GM21423 (cell line): ENCODE measurements around the gene RDH13.

Experiments used
- ATAC-seq: cut with Tn5 transposase; IDR thresholded peaks from one replicate; pipeline ENCODE4 v1.9.1; 2021; ENCODE audit warnings: mild to moderate bottlenecking, moderate library complexity; ENCODE audit not compliant: unreplicated experiment

RDH13 gene

DNA sequence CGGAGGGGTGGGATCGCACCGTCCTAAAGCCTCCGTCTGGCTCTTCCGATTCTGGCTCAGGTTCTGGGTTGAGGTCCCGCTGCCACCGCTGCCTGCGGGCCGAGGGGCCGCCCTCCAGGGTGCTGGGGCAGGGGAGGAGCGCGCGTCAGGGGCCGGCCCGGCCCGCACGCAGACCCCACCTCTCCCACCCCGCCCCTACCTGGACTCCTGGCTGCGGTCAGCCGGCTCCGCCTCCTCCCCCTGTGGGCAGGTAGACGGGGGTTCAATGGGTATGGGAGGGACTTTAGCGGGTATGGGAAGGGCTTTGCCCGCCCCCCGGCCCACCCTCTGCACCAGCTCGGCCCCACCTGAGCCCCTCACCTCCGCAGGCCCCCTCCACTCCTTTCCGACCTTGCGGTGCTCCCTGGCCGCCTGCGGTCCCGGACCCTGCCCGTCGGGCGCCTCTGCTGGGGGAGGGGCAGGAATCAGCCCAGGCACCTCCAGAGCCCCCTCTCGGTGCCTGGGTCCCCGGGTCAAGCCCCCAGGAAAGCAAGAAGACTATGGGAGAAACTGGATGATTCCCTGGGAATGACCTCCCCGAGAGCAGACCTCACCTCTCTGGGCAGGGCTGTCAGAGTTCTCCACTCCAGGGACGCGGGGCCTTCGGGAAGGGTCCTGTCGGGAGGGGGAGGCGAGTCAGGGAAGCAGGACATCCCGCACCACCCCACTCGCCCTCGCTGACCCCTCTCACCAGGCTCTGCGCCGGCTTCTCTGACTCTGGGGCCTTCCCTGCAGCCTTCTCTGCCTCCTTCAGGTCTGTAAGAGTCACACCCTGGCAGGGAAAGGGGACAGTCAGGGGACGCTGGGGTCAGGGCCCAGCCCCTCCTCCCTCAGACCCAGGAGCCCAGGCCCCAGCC lies 29.7 kb upstream of the RDH13 start:
- ATAC-seq: no peak

DNA sequence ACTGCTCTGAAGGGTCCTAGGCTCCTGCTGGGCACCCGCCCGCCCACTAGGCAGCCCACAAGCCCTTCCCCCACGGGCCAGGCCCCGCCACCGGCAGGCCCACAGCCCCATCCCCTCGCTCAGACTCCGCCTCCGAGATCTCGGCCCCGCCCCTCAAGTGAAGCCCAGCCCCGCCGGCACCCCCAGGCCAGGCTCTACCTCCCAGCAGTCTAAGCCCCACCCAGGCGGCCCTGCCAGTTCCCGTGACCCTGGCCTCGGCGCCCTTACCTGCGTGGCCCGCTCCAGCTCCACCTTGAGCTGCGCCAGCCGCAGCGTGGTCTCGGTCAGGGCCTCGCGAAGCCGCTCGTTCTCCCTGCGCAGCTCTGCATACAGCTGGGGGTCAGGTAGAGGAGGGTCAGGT lies 29.0 kb upstream of the RDH13 start:
- no peak for ATAC-seq

DNA sequence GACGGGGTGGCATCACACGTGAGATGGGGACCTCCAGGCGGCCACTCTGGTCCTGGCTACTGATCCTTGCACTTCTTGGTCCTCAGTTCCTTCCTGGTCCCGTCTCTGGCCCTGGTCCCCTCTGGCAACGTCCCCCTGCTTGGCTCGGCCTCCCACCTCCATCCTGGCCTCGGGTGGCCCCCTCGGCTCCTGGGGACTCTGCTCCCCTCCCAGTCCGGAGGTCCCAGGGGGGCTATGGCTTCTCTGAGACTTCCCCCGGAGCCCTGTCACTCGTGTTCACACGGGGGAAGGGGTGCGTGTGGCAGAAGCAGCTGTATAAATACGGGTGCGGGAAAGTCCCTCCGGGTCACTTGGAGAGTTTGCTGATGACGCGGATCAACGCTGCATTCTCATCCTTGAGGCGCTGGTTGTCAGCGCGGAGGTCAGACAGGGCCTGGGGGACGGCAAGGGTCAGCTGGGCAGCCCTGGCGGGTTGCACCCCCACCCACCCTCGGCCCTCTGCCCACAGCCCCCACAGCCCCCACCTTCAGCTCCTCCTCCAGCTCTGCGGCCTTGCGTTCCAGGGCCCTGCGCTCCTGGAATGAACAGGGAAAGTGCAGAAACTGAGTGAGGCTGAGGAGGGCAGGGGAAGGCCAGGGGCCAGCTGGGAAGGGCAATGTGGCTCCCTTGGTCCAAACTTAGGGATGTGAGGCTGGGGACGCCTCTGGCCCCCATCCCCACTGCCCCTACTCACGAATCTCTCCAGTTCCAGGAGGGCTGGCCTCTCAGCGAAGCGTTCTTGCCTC lies 28.4 kb upstream of the RDH13 start:
- ATAC-seq: no peak

DNA sequence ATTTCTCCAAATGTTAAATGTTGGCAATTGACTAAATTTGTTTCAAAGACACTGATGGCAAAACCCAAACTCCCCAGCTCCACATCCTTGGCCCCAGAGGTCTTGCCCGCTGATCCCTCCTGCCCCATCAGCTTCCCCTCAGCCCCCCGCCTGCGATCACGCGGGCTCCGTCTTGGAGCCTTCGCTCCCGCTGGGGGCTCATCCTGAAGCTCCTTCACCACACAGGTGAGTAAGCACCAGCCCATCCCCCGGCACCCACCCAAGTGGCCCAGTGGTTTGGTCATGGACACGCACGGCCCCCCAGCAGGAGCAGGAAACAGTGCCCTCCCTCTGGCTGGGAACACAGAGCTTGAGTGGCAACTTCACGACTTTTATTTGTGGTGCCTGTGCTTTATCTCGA lies 27.6 kb upstream of the RDH13 start:
- no peak for ATAC-seq

DNA sequence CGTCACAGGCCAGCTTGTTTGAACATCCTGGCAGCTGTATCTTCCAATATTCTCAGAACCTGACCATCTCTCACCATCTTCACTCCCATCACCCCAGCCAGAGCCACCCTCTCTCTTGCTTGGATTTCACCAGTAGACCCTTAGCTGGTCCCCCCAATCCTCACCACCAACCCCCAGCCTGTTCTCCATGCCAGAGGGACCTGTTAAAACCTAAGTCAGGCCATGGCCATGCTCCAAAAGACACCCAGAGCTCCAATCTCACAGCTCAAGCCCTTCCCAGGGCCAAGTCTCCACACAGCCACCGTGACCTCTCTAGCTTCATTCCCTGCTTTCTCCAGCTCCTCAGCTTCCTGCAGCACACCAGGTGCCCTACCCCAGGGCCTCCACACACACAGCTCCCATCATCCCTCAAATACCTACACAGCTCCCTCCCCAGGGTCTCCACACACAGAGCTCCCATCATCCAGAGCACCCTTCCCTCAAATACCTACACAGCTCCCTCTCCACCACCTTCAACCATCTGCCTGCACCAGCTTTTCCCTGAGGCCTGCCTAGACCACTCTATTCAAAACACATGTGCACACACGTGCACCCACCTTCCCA lies 26.5 kb upstream of the RDH13 start:
- no peak for ATAC-seq

DNA sequence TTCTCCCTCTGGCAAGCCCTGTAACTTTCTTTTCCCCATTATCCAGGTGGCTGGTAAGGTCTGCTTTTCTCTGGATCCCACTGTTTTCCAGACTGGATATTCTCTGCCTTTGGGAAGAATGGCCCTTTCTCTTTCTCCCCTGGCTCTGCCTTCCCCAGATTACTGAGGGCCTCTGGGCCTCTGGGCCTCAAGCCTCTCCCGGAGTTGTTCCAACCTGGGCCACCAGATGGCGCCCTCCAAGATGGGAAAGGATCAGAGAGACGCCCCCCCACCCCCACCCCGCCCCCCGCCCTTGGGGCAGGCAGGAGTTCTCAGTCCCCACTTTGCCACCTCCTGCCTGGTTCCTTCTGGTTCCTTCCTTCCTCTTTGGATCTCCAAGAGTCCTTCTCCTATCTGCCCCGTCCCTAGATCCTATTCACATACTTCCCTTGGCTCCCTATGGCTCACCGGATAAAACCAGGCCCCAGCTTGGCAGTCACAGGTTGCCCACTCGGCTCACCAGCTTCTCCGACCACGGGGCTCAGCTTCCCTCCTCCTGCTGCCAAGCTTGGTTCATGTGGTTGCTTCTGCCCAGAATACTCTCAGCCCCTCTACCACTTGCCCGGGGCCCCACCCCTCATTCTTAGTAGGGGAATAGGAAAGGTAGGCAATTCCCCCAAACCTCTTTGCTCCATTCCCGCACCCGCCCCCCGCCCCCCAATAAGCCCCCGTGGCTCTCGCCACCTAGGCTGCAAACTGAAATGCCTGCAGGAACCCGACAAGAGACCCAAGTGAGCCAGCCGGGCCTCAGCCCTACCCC lies 25.8 kb upstream of the RDH13 start:
- no peak for ATAC-seq

DNA sequence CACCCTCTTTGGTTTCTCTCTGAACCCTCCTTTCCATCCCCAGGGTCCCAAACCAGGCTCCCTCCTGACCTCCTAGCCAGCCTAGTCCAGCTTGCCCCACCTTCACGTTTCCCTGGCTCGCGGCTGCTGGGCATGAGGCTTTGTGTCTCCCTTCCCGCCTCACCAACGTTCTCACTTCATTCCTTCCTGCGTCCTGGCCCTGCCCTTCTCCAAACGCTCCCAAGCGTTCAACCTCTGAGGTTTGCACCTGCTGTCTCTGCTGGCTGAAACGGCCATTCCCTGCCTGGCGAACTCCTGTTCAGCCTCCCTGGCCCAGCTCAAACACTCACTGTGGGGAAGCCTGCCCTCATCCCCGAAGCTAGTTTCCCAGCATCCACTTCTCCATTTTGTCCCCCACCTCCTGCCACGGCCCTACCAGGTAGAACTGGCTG lies 25.1 kb upstream of the RDH13 start:
- ATAC-seq: no peak

DNA sequence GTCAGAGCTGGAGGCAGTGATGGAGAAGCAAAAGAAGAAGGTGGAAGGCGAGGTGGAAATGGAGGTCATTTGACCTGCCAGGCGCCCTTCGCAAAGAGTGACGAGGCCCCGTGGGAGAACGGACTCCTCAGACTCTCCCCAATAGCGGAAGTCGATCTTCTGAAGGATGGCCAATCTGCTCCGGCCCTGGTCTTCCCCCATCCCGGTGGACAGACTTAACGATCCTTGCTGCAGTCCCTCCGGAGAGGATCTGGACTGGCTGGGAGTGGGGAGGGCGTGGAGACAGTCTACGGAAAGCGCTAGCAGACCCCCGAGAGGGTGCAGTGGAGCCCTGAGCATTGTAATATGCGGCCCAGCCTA lies 24.6 kb upstream of the RDH13 start:
- no peak for ATAC-seq

DNA sequence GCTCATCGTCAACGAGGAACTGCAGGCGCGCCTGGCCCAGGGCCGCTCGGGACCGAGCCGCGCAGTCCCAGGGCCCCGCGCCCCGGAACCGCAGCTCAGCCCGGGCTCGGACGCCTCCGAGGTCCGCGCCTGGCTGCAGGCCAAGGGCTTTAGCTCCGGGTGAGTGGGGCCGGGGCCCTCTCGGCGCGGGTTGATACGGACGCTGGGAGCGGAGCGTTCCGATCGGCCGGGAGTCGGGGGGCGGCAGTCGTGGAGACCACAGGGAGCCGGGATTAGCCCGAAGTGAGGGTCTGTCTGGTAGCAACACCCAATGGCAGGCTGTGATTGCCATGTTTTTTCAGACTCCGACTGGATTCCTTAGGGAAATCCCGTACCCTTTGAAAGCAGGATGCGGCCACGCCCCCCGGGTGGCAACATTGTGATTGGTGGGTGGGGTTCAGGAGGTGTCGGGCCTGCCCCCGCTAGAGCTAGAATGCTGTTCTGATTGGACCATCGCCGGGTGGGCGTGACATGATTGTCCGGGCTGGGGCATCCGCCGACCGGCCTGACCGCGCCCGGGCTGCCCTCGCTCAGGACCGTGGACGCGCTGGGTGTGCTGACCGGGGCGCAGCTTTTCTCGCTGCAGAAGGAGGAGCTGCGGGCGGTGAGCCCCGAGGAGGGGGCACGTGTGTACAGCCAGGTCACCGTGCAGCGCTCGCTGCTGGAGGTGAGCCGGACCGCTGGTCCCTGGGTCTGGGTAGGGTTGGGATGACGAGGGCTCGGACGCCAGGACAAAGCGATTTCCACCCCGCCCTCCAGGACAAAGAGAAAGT lies 24.0 kb upstream of the RDH13 start:
- ATAC-seq: no peak

DNA sequence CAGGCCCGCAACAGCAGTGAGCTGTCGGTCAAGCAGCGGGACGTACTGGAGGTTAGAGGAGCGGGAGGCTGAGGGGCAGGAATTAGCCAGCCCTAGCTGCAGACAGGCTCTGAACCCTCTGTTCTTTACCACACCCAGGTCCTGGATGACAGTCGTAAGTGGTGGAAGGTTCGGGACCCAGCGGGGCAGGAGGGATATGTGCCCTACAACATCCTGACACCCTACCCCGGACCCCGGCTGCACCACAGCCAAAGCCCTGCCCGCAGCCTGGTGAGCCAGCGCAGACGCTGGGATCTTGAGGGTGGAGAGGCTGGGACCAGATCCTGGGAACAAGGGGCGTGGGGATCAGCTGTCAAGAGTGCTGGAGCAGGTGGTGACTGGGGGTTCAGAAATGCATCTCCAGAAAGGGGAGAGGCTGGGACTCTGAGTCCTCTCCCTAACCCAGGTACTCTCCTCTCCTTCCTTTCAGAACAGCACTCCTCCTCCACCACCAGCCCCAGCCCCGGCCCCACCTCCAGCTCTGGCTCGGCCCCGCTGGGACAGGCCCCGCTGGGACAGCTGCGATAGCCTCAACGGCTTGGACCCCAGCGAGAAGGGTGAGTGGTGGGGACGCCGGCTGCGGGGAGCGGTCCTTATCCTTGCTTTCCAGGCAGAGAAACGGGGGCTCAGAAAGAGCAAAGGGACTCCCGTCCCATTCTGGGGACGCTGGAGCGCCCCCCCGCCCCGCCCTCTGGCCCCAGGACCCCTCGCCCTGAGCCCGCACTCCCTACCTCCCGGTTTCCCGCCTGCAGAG lies 23.2 kb upstream of the RDH13 start:
- no peak for ATAC-seq

DNA sequence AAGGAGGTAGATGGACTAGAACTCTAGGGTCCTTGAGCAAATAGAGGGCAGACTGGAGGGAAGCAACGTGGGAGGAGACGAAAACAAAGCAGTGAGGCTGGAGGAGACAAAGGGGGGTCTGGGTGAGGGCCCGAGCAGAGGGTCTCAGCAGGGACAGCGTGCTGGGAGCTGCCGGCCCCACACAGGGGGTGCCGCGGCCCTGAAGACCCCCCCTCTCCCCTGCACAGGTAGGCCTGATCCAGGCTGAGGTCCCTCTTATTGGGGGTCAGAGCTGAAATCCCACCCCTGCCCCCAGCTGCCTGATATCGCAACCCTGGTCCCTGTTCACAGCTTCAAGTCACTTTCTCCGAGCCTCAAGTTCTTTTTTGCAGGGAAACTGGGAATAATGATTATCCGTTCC lies 21.5 kb upstream of the RDH13 start:
- no peak for ATAC-seq

DNA sequence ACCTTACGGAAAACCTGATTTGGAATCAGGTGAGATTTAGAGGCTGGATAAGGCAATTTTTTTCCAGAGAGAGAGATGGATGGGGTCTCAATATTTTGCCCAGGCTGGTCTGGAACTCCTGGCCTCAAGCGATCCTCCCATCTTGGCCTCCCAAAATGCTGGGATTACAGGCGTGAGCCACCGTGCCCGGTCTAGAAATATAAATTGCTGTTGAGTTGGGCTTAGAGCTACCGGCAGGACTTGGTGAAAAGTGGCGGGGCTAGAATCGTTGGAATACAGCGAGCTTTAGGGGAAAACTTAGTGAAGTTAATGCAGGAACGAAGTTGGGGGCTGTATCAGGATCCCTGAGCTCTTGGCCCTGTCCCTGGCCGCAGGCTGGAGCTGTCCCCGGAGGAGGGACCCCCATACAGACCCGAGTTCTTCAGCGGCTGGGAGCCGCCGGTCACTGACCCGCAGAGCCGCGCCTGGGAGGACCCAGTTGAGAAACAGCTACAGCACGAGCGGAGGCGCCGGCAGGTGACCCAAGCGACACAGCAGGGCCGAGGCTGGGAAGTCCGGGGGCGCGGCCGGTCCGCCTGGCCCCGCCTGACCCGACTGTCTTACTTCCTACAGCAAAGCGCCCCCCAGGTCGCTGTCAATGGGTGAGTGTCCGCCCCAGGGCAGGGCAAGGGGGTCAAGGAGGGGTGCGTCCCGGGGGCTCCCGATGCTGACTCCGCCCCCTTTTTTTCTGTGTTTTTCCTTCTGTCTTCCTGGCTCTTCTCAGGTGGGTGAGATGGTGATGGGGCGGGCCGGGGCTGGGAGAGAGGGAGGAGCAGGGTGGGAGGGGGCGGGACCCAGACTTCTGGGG lies 20.3 kb upstream of the RDH13 start:
- no peak for ATAC-seq

DNA sequence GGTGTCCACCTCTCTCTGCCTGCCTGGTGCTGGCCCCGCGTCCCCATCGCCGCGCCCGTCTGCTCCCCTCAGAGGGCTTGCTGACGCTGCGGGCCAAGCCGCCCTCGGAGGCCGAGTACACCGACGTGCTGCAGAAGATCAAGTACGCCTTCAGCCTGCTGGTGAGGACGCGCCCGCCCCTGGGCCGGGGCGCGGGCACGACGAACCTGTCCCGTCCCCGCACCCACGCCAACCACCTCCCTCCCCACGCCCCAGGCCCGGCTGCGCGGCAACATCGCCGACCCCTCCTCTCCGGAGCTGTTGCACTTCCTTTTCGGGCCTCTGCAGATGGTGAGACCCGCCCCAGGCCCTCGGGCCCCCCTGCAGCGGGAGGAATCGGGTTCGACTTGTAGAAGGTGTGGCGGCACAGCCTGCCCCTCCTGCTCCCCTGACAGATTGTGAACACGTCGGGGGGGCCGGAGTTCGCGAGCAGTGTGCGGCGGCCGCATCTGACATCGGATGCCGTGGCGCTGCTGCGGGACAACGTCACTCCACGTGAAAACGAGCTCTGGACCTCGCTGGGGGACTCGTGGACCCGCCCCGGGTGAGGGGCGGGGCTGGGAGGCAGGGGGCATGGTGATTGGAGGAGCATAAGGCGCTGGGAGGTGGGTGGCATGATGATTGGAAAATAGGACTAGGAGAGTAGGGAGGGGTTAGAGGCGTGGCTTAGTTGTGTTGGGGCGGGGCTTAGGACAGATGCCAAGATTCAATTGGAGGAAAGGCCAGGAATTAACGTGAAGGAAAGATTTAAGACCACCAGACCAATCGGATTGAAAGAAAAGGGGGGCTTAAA lies 19.3 kb upstream of the RDH13 start:
- no peak for ATAC-seq

DNA sequence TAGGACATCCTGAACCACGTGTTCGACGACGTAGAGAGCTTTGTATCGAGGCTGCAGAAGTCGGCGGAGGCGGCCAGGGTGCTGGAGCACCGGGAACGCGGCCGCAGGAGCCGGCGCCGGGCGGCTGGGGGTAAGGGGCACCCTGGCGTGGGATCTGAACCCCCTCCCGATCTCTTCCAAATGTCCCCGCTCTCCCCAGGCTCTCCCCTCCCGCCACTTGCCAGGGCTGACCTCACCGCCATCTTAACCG lies 18.7 kb upstream of the RDH13 start:
- no peak for ATAC-seq

DNA sequence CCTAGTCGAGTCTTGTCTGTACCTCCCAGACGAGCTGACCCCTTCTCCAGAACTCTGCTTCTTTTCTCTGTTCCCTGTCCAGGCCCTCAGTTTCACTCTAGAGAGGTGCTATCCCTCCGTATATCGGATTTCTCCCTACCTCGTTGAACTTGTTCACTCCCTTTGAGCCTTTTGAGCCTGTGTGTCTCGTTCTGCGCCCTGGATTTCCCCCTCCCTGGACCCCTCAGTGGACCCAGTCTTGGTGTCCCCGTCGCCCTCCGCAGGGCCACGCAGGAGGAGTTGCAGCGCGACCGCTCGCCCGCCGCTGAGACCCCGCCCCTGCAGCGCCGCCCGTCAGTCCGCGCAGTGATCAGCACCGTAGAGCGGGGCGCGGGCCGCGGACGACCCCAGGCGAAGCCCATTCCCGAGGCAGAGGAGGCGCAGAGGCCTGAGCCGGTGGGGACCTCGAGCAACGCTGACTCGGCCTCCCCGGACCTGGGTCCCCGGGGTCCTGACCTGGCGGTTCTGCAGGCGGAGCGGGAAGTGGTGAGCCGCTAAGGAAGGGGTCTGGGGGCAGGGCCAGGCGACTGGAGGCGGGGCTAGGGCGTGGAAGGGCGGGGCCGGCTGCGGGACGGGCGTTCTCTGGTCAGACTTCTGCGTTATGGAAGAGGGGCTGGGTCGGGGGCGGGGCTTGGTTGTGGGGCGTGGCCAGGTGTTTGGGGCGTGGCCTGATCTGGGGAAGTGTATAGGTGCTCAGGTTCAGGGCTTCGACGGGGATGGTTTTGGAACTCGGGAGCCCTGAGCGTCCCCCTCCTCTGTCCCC lies 18.2 kb upstream of the RDH13 start:
- ATAC-seq: peak; percentile 62

DNA sequence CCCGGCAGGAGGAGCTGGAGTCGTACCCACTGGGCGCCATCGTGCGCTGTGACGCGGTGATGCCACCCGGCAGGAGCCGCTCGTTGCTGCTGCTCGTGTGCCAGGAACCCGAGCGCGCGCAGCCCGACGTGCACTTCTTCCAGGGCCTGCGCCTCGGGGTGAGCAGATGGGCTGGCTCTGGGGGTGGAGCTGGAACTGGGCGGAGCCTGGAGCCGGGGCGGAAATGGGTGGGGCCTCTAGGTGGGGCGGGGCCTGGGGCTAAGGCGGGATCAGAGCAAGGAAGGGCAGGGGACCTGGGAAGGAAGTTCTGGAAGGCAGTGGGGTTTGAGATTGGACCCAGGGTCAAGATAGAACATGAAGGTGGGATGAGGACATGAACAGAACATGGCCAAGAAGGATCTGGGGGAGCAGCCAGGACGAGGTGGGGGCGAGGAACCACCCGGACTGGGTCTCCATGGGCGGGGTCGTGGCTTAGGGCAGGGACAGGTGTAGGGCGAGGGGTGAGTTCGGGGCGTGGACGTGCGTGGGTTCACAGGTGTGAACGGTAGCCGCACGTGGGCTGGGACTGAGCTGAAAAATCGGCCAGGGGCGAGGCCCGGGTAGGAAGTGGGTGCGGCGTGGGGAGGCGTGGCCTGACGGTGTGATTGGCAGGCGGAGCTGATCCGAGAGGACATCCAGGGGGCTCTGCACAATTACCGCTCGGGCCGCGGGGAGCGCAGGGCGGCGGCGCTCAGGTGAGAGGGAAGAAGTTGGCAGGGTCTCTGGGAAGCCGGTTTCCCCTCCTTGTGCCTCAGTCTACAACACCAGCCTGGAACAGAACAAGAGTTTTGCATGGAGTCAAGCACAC lies 17.4 kb upstream of the RDH13 start:
- ATAC-seq: no peak
